GM12878 (cell line): ENCODE measurements around the gene RAP1GAP.

ENCODE experiments used
- CTCF ChIP-seq, 3 experiments: IDR thresholded peaks in 2 of 3; conservative IDR thresholded peaks in 1 of 3; 2 replicates each; pipeline ENCODE4 v1.5.1; 2011; ENCODE audit warnings: low read depth in 3 of 3, low read length in 3 of 3, mild to moderate bottlenecking in 3 of 3, control low read depth in 2 of 3, moderate library complexity in 2 of 3, inconsistent platforms in 1 of 3, mixed read lengths in 1 of 3; ENCODE audit not compliant: control insufficient read depth in 2 of 3, insufficient read depth in 1 of 3; ENCODE audit errors: extremely low read depth in 1 of 3
- ELK1 ChIP-seq: IDR thresholded peaks from 2 replicates; pipeline ENCODE4 v1.6.1; 2012; ENCODE audit warnings: low read depth, low read length, improper control_type of control experiment
- FOS ChIP-seq: IDR thresholded peaks from 3 replicates; pipeline ENCODE4 v1.6.1; 2011; ENCODE audit warnings: borderline replicate concordance; ENCODE audit not compliant: insufficient read length; ENCODE audit errors: extremely low read depth
- GABPA ChIP-seq: IDR thresholded peaks from 2 replicates; pipeline ENCODE4 v1.6.1; 2014; ENCODE audit warnings: antibody characterized with exemption, low read depth, mild to moderate bottlenecking, inconsistent platforms
- JUNB ChIP-seq: IDR thresholded peaks from 2 replicates; pipeline ENCODE4 v1.6.1; 2016; ENCODE audit warnings: antibody characterized with exemption, mild to moderate bottlenecking
- NFXL1 ChIP-seq: fragments of 450-650 bp; IDR thresholded peaks from 2 replicates; pipeline ENCODE4 v1.6.1; 2017; ENCODE audit warnings: antibody characterized with exemption, mild to moderate bottlenecking, borderline replicate concordance
- ZSCAN29 ChIP-seq: fragments of 450-650 bp; IDR thresholded peaks from 2 replicates; pipeline ENCODE4 v1.6.1; 2017; ENCODE audit warnings: mild to moderate bottlenecking, moderate library complexity
- TF ChIP-seq, protein P1 (sequence below): fragments of 450-650 bp; IDR thresholded peaks from 2 replicates; pipeline ENCODE4 v1.6.1; 2017; ENCODE audit warnings: mild to moderate bottlenecking

GRCh38 chr1:21619375-21619947 is 49.7 kb downstream of the RAP1GAP start:
- no peak for TF ChIP-seq CTCF (IDR thresholded peaks at IDR 0.05 in 2 of 3, conservative IDR thresholded peaks at IDR 0.05 in 1 of 3; ENCODE audit: control insufficient read depth in 2 of 3, extremely low read depth in 1 of 3, insufficient read depth in 1 of 3, low read depth in 3 of 3, low read length in 3 of 3)
- TF ChIP-seq GABPA = no peak
- TF ChIP-seq NFXL1 = no peak
- no peak for TF ChIP-seq FOS
- no peak for TF ChIP-seq ZSCAN29
- TF ChIP-seq ELK1 = no peak
- TF ChIP-seq, protein P1, sequence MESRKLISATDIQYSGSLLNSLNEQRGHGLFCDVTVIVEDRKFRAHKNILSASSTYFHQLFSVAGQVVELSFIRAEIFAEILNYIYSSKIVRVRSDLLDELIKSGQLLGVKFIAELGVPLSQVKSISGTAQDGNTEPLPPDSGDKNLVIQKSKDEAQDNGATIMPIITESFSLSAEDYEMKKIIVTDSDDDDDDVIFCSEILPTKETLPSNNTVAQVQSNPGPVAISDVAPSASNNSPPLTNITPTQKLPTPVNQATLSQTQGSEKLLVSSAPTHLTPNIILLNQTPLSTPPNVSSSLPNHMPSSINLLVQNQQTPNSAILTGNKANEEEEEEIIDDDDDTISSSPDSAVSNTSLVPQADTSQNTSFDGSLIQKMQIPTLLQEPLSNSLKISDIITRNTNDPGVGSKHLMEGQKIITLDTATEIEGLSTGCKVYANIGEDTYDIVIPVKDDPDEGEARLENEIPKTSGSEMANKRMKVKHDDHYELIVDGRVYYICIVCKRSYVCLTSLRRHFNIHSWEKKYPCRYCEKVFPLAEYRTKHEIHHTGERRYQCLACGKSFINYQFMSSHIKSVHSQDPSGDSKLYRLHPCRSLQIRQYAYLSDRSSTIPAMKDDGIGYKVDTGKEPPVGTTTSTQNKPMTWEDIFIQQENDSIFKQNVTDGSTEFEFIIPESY = no peak
- no peak for TF ChIP-seq JUNB
